HG03097 (cell line): ENCODE measurements around the gene GOLGA8N.
"Not testable (repeated sequence)": the region's sequence is repeated elsewhere in the genome, so short reads cannot be mapped to it uniquely, and the experiment has no call there.

Experiments
- ATAC-seq: cut with Tn5 transposase; IDR thresholded peaks from one replicate; pipeline ENCODE4 v1.9.1; 2021; ENCODE audit not compliant: unreplicated experiment, low FRiP score

Gene GOLGA8N

DNA sequence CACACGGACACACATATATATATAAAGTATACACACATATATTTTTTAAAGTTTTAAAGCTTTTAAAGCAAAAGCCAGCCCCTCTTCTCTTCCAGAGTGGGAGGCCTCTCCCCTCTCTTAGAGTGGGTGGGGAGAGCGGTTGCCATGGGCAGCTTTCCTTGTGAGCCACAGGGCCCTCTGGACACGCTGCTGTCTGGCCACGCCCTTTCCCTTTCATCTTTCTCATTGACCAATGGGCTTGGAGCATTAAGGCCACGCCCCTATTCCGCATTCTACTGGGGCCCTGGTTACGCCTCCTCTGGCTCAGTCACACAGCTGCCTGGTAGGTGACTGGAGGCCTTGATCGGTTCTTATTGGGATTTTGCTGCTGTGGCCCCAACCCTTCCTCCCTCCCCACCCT, at the start of gene GOLGA8N:
Gene GOLGA8N (plus strand): TSS at position 306 of the 400 bp plus-strand sequence.
- not testable (repeated sequence) for ATAC-seq

DNA sequence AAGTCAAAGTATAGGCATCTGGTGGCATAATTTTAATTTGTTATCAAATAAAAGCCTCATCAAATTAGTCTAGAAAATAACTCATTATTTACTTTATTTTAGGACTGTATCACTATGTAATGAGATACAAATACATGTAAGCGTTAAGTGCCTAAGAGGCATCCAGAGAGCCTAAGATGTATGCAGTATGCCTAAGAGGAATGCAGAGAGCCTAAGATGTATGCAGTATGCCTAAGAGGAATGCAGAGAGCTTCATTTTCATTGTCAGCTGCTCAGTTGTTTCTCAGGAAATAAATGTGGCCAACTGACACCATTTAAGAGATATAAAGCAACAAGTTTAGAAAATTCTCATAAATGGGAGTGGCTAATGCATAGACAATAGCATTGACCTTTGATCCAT, 49.8 kb upstream of the GOLGA8N start:
- not testable (repeated sequence) for ATAC-seq

DNA sequence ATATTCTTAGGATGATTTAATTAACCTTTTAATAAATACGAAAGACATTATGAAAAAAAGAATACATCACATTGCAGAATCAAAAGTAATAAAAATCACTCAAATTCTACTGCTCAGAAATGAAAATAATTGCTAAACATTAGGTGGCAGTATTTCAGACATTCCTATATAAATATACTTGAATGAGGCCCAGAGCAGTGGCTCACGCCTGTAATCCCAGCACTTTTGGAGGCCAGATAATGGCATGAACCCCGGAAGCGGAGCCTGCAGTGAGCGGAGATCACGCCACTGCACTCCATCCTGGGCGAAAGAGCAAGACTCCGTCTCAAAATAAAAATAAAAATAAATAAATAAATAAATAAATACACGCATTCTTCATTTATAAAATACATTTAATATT, 48.1 kb upstream of the GOLGA8N start:
- not testable (repeated sequence) for ATAC-seq

DNA sequence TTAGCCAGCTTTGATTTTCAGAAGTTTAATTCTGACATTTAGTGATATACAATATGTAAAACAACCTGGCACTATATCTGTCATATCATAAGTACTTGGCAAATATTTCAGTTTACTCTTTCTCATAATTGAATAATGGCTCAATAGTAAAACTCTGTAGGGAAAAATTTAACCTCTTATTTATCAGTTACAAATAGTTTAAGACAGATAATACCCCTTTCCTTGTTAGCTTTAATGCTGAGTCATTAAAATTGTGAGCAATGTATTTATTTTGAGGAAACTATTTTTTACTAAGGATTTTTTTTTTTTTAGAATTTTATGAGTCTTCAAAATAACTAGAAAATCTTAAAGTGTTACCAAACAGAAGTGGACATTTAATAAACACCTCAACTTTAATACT, 38.7 kb upstream of the GOLGA8N start:
- ATAC-seq: not testable (repeated sequence)

DNA sequence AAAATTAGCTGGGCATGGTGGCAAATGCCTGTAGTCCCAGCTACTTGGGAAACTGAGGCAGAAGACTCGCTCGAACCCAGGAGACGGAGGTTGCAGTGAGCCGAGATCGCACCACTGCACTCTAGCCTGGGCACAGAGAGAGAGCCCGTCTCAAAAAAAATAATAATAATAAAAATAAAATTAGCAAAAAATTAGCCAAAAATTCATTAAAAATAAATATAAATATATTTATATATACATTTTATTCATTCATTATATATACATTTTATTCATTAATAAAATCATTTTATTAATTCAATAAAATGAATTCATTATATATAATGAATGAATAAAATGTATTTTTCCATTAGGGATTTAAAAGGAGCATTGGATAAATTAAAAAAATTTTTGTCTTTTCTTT, 31.1 kb upstream of the GOLGA8N start:
- not testable (repeated sequence) for ATAC-seq

DNA sequence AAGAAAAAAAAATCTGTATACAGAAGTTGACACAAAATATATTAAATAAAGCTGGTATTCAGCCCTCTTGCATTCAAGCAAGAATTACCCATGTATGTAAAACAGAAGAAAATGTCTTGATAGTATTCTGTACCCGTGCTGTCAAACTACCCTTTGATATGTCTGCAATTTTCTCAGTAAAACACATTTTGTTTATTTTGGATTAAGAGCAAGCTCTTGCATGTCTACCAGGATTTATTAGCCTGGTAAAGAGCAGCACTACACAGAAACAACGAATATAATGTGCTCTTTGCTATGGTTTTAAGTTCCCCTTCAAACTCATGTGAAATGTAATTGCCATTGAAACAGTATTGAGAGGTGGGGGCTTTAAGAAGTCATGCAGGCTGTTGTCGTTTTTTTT, 24.3 kb upstream of the GOLGA8N start:
- not testable (repeated sequence) for ATAC-seq

DNA sequence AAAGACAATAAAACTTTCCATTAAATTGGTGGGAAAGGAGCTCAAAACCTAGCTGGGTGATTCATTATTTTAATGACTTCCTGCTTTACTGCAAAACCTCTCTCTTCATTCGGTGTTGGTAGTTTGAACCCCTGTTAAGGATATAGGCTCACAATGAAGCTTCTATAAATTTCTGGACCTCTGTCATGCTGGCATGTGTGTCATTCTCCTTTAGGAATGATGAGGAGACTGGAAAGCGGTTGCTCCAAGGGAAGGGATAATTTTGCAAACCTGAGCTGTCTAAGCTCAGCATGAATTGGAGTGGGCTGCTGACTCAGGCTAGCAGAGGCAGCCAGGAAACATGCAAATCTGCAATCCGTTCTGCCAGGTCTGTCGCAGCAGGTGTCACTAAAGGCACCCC, 14.8 kb upstream of the GOLGA8N start:
- not testable (repeated sequence) for ATAC-seq

DNA sequence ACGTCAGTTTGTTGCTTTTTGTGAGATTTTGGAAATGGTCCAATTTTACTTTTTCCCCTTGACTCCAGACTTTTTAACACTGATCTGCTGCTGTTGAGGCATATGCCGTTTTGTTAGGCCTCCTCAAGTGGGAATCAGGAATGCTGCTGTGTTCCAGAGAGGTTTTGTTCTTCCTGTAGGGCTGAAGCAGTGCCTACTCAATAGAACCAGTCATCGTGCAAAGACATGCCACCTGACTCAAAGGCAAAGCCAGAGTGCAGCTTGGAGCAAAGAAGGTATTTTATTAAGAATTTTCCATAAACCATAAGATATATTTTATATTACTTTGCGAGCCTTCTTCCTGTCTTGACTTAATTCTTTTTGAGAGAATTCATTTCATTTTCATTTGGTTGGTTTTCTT, 7.4 kb upstream of the GOLGA8N start:
- not testable (repeated sequence) for ATAC-seq

DNA sequence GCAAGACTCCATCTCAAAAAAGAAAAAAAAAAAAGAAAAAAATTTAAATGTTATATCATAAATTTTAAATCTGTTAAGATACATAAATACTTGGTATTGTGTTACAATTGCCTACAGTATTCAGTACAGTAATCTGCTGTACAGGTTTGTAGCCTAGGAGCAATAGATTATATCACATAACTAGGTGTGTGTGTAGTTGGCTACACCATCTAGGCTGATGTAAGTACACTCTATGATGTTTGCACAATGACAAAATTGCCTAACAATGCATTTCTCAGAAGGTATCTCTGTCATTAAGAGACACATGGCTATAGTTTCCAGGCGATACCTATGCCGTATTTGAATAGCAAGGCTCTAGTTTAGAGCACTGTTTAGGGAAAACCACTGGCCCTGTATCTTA, 16.3 kb downstream of the GOLGA8N start:
- not testable (repeated sequence) for ATAC-seq

DNA sequence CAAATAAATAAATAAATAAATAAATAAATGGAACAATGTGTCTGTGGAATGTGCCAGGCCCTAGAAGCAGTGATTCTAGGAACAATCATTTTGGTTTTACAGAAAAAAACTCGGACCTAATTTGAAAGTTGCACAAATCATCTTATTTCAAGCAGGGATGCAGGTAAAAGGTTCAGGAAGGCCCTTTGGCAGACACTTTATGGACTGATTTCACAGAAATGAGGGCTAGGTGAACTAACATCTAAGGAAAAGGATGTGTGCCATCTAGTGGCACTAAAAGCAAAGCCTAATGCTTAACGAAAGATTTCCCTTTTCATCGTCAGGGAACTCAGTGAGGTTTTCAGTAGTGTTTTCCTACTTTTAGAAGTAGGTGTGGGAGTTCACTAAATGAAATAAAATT, 17.5 kb downstream of the GOLGA8N start:
- ATAC-seq: not testable (repeated sequence)

DNA sequence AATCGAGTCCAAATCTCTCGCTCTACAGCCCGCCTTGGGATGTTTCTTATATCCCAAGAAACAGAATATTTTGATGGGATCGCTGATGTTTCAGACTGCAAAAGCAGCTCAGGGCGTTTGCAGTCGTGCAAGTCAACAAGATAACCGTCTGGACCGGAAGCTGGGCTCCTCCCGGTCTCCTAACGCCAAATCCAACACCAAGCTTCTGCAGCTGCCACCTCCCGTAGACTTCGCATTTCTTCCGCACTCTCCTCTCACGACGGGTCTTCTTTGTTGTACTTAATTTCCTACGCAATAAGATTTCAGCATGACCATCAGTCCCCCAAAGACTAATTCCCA, 21.4 kb downstream of the GOLGA8N start:
- ATAC-seq: peak; percentile 17

DNA sequence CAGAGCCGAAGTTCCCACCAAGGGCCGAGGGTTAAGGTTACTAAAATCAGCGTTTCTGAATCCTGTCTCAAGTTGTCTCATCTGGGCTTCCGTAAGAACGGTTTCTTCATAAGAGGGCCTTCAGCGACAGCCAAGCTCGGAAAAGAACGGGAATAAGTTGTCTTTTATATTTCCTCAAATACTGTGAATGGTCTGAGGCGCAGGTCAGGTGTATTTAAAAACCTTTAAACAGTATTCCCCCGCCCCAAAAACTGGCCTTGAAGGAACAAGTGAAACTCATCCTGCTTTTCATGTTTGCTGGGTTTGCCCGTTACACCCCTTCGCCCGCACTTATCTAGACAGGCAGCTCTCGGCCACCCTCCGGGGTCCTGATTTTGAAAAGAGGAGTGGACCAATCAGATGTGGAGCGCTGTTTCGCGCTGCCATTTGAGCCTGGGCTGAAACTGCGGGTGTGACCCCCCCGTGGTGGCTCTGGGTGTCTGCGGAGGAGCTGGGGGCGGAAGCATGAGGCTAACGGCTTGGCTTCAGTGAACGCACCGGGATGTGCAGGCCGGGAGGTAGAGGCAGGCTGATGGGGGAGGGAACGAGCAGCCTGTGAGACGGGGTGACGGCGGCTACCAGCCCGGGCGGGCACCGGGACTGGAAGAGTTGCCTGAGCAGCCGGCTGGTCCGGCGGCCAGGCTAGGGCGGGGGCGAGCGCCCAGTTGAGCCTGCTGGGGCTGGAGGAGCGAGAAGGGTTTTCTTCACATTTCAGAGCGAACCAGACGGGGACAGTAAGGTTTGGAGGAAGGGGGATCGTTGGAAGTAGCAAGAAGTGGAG, 22.0 kb downstream of the GOLGA8N start, which contains the start of gene ARHGAP11A:
Gene ARHGAP11A (plus strand): TSS at position 454 of the 820 bp plus-strand sequence. CDS start 708 bp downstream, outside the sequence.
- peak; percentile 56 for ATAC-seq

DNA sequence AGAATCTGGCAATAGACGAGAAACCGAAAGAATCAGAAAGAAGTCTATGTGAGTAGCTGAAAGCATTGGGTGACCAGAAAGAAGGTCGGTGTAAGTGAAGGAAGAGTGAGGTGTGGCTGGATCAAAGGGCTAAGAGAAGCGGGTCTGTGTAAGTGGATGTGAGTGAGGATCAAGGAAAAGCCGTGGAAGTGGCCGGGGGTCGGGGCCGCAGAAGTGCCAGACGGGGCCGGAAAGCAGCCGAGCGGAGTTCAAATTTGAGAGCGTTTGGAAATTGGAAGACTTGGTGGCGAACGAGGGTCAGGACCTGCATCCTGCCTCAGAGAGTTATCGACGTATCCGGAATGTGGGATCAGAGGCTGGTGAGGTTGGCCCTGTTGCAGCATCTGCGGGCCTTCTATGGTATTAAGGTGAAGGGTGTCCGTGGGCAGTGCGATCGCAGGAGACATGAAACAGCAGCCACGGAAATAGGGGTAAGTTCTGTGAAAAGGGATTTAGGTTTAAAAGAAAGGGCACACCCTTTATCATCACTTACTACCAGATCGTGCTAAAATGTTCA, 22.7 kb downstream of the GOLGA8N start:
- ATAC-seq: peak; percentile 25

DNA sequence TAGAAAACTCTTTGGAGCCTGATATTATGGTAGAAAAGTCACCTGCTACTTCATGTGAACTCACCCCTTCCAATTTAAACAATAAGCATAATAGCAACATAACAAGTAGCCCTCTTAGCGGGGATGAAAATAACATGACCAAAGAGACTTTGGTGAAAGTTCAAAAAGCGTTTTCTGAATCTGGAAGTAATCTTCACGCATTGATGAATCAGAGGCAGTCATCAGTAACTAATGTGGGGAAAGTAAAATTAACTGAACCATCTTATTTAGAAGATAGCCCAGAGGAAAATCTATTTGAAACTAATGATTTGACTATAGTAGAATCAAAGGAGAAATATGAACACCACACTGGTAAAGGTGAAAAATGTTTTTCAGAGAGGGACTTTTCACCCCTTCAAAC, 43.2 kb downstream of the GOLGA8N start:
- no peak for ATAC-seq

DNA sequence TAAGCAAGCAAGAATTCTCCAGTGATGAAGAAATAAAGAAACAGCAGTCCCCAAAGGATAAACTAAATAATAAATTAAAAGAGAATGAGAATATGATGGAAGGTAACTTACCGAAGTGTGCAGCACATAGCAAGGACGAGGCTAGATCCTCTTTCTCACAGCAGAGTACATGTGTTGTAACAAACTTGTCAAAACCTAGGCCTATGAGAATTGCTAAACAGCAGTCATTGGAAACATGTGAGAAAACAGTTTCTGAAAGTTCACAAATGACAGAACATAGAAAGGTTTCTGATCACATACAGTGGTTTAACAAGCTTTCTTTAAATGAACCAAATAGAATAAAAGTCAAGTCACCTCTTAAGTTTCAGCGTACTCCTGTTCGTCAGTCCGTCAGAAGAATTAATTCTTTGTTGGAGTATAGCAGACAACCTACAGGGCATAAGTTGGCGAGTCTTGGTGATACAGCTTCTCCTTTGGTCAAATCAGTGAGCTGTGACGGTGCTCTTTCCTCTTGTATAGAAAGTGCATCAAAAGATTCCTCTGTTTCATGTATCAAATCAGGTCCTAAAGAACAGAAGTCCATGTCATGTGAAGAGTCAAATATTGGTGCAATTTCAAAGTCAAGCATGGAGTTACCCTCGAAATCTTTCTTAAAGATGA, 43.8 kb downstream of the GOLGA8N start:
- ATAC-seq: no peak

DNA sequence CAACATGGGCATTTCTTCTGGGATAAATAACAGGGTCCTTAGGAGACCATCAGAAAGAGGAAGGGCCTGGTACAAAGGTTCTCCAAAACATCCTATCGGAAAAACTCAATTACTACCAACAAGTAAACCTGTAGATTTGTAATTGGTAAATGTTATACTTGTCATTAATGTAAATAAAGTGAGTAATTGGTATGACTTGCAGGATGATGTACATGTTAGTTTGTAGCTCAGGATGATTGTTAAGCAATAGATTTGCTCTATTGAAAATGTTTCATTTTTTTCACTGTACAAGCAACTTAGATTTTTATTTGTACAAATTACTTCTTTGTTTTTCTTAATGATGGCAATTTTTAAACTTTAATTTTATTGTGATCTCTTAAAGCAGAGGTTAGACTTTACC, 44.4 kb downstream of the GOLGA8N start:
- no peak for ATAC-seq

DNA sequence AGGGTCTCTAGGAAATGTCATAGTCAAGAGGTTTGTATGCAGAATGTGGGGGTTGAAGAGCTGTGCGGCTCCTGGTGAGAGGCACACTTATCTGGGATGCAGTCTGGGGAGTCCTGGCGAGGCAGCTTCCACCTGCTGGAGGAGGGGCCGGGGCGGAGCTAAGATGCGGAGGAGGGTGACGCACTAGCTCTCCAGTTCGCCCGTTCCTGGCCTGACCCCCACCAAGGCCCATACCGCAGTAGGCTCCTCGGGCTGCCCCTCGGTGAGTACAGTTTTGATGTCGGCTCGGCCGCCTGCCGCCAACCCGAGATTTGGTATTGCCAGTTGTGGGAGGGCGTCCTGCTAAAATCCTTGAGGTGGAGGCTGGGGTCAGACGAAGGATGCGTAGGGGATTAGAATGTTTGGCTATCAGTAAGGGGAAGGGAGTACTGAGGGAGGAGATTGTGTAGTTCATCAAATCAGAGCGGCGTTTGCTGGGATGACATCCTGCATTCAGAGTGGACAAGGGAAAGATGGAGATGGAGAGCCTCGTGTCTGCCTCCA, 48.3 kb downstream of the GOLGA8N start, which contains the start of gene SCG5:
Gene SCG5 (plus strand): TSS at position 194 of the 543 bp plus-strand sequence. CDS start 1,883 bp downstream, outside the sequence.
- ATAC-seq: no peak

DNA sequence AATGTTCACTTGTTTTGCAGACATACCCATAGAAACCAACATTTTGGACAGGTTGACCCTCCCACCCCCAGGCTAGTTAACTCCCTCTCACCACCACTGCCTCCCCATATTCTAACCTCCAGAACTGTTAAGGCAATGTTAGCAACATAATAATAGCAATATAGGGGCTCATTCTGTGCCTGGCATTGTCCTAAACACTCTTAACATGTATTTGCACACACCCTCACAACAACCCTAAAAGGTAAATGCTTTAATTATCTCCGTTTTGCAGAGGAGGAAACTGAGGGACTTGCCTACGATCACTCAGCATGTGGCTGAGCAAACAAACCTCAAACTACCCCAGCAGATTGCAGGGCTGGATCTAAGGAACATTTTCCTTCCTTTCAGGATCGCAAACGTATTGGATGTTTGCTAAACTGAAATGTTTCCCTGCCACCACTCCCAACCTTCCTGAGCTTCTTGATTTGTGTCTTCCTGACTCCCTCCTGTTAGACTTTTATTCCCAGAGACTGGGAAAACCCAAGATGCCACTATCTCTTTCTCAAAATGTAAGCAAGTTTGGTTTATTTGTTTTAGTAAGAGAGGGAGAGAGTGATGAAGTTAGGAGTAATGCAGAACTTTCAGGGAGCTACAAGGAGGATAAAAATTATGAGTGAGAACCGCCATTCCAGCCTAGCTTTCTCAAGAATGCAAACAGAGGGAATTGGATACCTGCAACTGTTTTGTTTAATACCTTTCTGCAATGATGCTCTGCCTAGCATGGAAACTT, 49.6 kb downstream of the GOLGA8N start:
- no peak for ATAC-seq

DNA sequence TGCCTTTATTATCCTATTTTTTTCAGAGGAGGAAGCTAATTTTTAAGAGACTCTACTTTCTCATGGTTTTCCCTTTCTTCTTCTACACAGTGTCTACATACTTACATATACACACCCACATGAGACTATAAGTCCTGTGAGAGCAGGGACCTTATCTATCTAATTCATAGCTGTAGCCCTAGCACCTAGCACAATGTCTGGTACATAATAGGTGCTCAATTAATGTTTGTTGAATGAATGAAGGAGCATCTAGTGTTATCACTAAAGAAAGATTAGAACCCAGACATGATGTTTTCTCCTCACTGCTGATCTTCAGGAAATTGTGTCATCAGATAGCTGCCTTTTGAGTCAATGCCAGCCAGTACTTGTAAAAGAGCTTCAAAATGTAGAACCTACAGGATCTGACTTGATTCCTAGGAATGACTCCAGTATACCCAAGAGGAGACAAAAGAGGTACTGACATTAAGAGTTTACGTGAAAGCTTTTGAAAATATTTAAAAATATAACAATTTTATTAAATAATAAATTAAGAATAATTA, 50.7 kb downstream of the GOLGA8N start:
- no peak for ATAC-seq

DNA sequence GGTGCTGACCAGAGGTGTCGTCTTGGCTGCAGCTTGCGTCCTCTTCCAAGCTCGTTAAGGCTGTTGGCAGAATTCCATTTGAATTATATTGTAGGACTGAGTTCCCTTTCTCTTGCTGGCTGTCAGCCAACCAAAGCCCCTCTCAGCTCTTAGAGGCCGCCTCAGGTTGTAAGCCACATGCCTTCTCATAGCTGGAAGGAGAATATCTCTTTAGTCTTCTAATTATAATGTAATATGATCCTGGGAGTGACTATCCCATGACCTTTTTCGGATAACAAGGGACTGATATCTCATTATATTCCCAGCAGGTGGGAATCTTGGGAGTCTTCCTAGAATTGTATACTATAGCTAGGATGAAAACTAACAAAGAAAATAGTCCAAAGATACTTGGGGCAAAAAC, 53.0 kb downstream of the GOLGA8N start:
- ATAC-seq: no peak
